Neuron (in vitro differentiated cells): Measurements from ENCODE around the gene MIGA2.

Experiments
- H2AFZ ChIP-seq: one replicate; pipeline ENCODE4 v1.6.1; 2013; ENCODE audit warnings: low read depth, mild to moderate bottlenecking, inconsistent platforms, low read length, moderate library complexity
- H3K27me3 ChIP-seq: one replicate; pipeline ENCODE4 v1.6.1; 2013; ENCODE audit warnings: low read length; ENCODE audit not compliant: insufficient read depth
- H3K36me3 ChIP-seq: one replicate; pipeline ENCODE4 v1.6.1; 2013; ENCODE audit warnings: low read length; ENCODE audit not compliant: insufficient read depth
- H3K4me1 ChIP-seq: one replicate; pipeline ENCODE4 v1.6.1; 2013; ENCODE audit warnings: low read length; ENCODE audit not compliant: insufficient read depth
- H3K4me3 ChIP-seq: 2 replicates; pipeline ENCODE4 v1.5.1; 2013; ENCODE audit warnings: mild to moderate bottlenecking, low read length, moderate library complexity
- H3K9me3 ChIP-seq: one replicate; pipeline ENCODE4 v1.6.1; 2013; ENCODE audit warnings: low read length

MIGA2 gene

DNA sequence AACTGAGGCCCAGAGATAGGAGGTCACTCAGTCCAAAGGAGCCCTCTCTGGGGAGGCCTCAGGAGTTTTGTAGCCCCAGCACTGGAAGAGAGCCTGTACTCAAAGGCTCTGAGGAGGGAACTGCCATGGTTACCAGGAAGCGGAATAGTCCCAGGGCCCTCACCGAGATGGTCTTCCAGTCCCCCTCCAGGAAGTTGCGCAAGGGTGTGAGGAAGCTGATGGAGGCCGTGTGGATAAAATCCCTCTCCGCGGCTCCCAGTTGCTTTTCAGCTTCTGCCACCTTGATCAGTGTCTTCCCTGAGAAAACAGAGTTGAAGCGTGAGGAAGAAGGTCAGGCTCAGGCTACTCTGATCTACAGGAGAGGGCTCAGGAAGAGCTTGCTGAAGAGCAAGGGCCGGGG lies 21.8 kb upstream of the MIGA2 start:
- no peak overlapping the region for H2AFZ ChIP-seq
- no peaks in the 10 kb centered on the region for H3K4me1 ChIP-seq
- no peaks in the 10 kb centered on the region for H3K27me3 ChIP-seq
- H3K9me3 ChIP-seq: no peaks in the 10 kb centered on the region
- H3K4me3 ChIP-seq: no peak overlapping the region
- peaks cover 46% of the 10 kb centered on the region for H3K36me3 ChIP-seq

DNA sequence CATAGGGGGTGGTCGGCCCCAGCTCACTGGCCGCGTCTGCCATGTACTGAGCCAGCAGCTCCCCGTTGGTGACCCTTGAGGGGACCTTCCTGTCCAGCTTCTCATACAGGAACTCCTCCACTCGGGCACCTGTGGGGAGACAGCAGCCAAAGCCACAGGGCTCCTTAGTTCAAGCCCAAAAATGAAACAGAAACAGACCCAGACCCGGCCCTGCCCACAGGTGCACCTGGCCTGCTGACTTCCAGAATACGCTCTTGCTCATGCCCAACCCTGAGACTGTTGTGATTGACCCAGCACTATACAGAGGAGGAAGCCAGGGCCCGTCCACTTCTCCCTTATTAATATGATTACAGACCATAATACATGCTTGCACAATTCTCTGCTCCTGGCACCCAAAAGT lies 15.3 kb upstream of the MIGA2 start:
- Histone ChIP-seq H3K36me3 (no peaks in the 10 kb centered on the region), H3K4me3 (no peak overlapping the region), H3K27me3 (no peaks in the 10 kb centered on the region), H2AFZ (no peak overlapping the region), H3K9me3 (no peaks in the 10 kb centered on the region), H3K4me1 (peaks cover 11% of the 10 kb centered on the region)

DNA sequence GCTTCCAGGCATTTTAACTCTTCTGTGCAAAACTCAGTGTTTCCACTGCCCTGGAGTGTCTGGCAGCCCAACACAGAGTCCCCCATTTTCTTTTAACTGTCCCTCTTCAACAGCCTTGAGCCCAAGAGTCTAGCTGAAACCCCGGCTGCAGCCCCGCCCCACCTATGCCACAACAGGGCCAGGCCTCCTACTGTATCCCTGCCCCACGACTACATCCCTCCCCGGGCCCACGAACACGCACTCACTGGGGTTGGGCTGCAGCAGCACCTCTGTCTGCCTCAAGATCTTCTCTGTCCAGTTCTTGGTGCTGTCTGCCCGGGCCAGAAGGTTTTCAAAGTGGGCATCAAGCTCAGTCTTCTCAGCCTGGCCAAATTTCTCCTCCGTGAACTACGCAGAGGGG lies 14.4 kb upstream of the MIGA2 start:
- Histone ChIP-seq H3K27me3 (no peaks in the 10 kb centered on the region), H3K36me3 (no peaks in the 10 kb centered on the region), H3K9me3 (no peaks in the 10 kb centered on the region), H3K4me1 (peaks cover 21% of the 10 kb centered on the region), H3K4me3 (no peak overlapping the region), H2AFZ (no peak overlapping the region)

DNA sequence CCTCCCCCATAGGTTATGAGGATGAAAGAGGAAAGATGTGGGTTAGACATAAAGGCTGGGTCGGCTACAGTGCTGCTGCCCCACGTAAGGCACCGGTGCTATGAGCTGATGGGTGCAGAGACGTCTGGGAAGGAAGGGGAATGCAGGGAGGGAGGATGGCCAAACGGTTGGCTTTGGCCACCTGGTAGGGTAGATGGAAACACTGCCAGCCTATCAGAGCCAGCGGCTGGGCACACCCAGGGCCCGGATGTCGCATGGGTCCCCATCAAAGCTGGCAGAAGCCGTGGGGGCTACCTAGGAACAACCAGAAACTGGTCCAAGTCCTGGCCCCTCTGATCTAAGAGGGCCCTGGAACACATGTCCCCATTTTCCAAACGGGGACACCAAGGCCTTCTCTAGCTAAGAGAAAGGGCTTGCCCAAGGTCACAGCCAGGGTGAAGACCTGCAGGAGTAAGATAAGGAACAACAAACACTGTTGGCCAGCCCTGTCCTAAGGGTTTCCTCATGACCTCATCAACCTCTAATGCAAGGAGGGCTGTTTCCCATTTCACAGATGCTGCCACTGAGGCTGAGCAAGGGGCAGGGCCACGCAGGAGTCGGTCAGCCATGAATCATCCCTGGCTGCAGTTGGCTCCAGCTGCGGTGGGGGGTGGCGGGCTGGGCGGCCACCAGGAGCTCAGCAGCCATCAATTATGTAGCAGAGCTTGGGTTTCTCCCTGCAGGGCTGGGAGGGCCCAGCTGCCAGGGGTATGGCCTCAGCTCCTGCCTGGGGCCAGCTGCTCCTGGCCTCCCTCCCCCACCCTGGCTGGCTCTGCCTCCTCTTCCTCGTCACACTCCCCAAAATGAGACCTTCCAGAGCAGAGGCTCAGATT lies 13.2 kb upstream of the MIGA2 start:
- H3K27me3 ChIP-seq: no peaks in the 10 kb centered on the region
- H3K36me3 ChIP-seq: no peaks in the 10 kb centered on the region
- no peak overlapping the region for H2AFZ ChIP-seq
- H3K4me3 ChIP-seq: no peak overlapping the region
- no peaks in the 10 kb centered on the region for H3K9me3 ChIP-seq
- peaks cover 27% of the 10 kb centered on the region for H3K4me1 ChIP-seq

DNA sequence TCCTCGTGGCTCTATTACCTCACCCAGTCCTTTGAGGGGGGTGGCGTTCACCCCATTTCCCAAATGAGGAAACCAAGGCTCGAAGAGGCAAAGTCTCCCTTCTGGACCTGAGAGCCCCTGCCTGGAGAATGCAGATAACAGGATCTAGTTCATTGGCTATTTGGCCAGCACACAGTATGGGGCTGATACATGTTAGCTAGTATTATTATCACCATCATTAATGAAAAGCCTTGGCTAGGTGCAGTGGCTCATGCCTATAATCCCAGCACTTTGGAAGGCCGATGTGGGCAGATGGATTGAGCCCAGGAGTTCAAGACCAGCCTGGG lies 12.6 kb upstream of the MIGA2 start:
- Histone ChIP-seq H3K27me3 (no peaks in the 10 kb centered on the region), H2AFZ (no peak overlapping the region), H3K4me1 (peaks cover 31% of the 10 kb centered on the region), H3K36me3 (no peaks in the 10 kb centered on the region), H3K4me3 (no peak overlapping the region), H3K9me3 (no peaks in the 10 kb centered on the region)

DNA sequence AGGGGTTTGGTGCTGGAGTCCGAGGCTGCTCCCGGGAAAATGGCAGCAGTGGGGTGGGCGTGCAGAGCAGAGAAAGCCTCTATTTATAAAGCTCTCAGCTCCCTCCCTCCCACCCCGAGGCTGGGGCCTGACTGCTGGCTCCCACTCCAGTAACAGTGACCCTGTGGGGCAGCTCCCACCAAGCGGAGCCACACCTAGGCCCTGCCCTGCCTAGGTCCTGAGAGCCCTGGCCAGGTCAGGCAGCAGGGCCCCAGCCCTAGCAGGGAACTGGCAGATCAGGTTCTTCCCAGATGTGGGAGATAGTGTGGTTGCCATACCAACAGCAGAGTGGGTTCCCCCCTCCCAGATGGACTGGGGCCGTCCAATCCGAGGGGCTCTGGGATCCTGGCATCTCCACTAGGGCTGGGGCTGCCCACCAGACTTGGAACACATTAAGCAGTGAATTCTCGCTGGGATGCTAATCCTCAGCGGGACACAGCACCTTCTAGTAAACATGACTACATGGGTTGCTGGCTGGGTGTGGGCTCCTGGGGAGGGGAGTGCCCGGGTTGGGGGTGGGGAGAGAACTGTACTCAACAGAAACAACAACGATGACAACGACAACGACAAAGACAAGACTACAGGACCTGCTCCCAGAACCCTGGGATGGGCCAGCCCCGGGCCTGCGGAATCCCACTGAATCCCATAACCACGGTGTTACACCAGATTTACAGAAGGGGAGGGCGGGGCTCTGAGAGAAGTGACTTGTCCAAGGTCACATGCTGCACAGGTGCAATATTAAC lies 9.8 kb upstream of the MIGA2 start:
- Histone ChIP-seq H3K36me3 (no peaks in the 10 kb centered on the region), H3K4me1 (peaks cover 31% of the 10 kb centered on the region), H3K9me3 (no peaks in the 10 kb centered on the region), H2AFZ (no peak overlapping the region), H3K27me3 (no peaks in the 10 kb centered on the region), H3K4me3 (peak overlapping the region; percentile 81)

DNA sequence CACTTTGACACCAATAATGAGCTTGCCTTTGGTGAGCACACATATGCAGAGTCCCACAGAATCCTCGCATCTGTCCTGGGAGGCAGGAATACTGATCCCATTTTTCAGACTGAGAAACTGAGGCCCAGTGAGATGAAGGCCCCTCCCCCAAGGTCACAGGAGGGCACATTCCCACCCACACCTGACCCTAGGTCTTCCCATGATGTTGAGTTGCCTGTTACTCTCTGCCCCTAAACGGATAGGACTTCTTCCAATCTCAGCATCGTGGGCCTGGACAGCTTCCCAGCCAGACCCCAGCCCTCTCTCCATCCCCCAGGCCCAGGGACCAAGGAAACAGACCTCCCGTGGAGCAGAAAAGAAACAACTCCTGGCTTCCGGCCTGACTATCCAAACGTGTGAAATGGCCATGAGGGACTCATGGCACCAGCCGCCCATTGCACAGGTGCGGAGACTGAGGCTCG lies 9.2 kb upstream of the MIGA2 start:
- no peaks in the 10 kb centered on the region for H3K9me3 ChIP-seq
- H2AFZ ChIP-seq: no peak overlapping the region
- peak overlapping the region; percentile 81 for H3K4me3 ChIP-seq
- H3K36me3 ChIP-seq: no peaks in the 10 kb centered on the region
- H3K27me3 ChIP-seq: no peaks in the 10 kb centered on the region
- H3K4me1 ChIP-seq: peaks cover 31% of the 10 kb centered on the region

DNA sequence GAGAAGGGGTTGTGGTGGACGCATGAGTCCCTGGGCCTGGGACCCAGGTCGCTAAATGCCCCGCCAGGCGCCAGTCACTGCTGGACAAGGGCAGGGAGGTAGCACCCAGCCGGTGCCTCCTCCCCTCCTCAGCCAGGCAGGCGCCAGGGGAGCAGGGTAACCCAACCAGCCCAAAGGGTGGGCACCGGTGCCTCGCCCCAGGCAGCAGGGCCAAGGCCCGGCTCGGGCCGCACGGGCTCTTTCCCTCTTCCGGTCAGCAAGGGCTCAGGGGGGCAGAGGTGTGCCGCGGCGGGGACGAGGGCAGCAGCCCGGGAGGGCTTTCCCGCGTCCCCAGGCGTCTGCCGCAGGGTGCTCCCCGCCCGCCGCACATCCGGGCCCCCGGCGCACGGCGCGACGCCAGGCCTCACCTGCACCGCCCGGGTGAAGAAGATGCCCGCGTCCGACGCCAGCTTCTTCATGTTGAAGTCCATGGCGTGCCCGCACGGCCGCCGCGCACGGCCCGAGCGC lies 8.7 kb upstream of the MIGA2 start:
- no peak overlapping the region for H2AFZ ChIP-seq
- no peaks in the 10 kb centered on the region for H3K9me3 ChIP-seq
- no peaks in the 10 kb centered on the region for H3K27me3 ChIP-seq
- peaks cover 32% of the 10 kb centered on the region for H3K4me1 ChIP-seq
- H3K4me3 ChIP-seq: peak overlapping the region; percentile 81
- no peaks in the 10 kb centered on the region for H3K36me3 ChIP-seq

DNA sequence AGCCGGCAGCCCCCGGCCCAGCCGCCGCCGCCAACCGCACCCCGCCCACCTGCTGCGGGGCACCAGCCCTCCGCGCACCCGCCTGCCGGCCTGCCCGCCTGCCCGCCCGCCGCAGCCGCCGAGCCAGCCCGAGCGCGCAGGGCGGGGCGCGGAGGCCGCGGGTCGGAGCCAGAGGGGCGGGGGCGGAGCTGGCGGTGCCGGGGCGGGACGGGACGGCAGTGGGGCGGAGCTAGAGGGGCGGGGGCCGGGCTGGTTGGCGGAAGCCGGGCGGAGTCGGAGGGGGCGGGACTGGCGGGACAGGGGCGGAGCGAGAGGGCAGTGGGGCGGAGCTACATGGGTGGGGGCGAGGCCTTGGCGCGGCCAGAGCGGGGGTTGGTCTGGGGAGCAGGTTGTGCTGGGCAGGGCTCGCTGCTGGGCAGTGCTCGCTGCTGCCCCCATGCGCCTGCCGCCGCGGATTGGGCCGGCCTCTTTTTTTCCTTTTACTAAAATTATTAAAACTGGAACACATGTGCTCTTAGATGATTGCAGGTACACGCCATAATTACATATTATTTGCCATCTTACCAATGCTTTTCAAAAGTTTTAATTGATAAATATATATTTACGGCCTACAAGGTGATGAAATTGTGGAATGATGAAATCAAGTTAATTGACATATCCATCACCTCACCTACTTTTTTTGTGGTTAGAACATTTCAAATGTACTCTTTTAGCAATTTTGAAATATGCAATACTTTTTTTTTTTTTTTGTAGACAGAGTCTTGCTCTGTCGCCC lies 8.0 kb upstream of the MIGA2 start, which contains the start of gene SH3GLB2:
Gene SH3GLB2 (minus strand): TSS at position 140 of the 775 bp plus-strand sequence. CDS start 177 bp downstream, outside the sequence.
- Histone ChIP-seq H2AFZ (no peak within 1 kb of the TSS), H3K9me3 (no peaks in the 10 kb centered on the region), H3K27me3 (no peaks in the 10 kb centered on the region), H3K36me3 (no peaks in the 10 kb centered on the region), H3K4me1 (peaks cover 31% of the 10 kb centered on the region), H3K4me3 (peak within 1 kb of the TSS; percentile 81)

DNA sequence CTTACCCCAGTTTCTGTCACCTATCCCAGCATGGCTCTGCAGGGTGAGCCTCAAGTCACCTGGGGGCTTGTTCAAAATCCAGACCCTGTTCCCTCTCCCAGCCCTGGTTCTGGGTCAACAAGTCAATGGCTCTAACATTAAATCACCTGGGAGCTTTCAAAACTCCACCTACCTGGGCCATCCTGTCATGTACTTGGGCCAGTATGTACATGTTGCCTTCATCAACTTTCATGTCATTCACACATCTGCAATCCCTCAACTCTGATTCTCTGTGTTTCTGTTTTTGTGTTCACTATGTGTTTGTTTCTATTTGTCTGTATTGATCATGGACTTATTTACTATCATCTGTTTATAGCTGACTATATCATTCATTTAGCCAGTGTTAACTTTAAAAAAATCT lies 6.2 kb upstream of the MIGA2 start:
- Histone ChIP-seq H3K36me3 (no peaks in the 10 kb centered on the region), H3K4me3 (no peak overlapping the region), H3K4me1 (peaks cover 31% of the 10 kb centered on the region), H3K27me3 (no peaks in the 10 kb centered on the region), H3K9me3 (no peaks in the 10 kb centered on the region), H2AFZ (no peak overlapping the region)

DNA sequence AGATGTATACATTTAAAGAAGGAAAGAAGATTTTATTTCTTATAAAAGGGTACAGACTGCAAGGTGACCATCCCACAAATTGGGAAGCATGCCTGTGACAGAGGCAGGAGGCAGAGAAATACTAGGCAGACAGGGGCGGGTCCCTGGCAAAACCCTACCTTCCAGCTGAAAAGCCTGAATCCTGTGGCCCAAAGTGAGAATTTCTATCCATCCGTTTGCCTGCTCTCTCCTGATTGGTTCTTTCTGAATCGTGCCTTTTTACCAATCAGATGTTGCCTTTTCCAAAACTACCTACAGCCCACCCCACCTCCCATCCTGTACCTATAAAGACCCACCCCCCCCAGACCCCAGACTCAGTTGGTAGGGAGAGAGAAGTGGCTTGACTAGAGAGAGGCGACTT lies 4.9 kb upstream of the MIGA2 start:
- H3K4me3 ChIP-seq: no peak overlapping the region
- H2AFZ ChIP-seq: no peak overlapping the region
- H3K27me3 ChIP-seq: no peaks in the 10 kb centered on the region
- H3K9me3 ChIP-seq: no peaks in the 10 kb centered on the region
- no peaks in the 10 kb centered on the region for H3K36me3 ChIP-seq
- peaks cover 28% of the 10 kb centered on the region for H3K4me1 ChIP-seq

DNA sequence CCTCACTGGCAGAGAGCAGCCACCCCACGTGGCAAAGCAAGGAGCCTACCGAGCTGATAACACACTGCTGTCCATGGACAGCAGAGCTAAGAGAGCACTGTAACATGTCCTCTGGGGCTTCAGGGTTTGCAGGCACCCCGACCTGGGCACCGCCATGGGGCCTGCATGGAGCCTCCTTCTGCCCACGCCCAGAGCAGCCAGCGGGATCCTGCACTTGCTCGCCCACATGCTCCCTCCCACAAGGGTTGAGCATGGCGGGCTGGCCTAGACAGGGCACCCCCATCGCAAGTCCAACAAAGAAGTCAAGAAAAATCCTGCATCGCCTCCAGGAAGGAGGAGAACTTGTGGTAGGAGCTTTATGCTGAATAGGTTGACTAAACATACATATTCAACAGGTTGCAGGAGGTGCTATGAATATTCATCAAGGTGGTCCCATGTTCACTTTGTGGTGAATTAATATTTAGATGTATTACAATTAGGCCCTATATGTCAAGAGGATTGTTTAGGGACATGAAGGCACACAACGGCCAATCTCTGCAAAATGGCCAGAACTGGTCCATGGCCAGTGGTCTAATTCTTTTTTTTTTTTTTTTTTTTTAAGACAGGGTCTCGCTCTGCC lies 3.8 kb upstream of the MIGA2 start:
- peaks cover 24% of the 10 kb centered on the region for H3K4me1 ChIP-seq
- H3K9me3 ChIP-seq: no peaks in the 10 kb centered on the region
- no peak overlapping the region for H2AFZ ChIP-seq
- H3K27me3 ChIP-seq: no peaks in the 10 kb centered on the region
- H3K4me3 ChIP-seq: no peak overlapping the region
- H3K36me3 ChIP-seq: no peaks in the 10 kb centered on the region
